ENCODE data around the gene GFER.

GRCh38 chr16:1958715-1959268 lies 25.2 kb upstream of the GFER start:
- TF ChIP-seq, protein P1, sequence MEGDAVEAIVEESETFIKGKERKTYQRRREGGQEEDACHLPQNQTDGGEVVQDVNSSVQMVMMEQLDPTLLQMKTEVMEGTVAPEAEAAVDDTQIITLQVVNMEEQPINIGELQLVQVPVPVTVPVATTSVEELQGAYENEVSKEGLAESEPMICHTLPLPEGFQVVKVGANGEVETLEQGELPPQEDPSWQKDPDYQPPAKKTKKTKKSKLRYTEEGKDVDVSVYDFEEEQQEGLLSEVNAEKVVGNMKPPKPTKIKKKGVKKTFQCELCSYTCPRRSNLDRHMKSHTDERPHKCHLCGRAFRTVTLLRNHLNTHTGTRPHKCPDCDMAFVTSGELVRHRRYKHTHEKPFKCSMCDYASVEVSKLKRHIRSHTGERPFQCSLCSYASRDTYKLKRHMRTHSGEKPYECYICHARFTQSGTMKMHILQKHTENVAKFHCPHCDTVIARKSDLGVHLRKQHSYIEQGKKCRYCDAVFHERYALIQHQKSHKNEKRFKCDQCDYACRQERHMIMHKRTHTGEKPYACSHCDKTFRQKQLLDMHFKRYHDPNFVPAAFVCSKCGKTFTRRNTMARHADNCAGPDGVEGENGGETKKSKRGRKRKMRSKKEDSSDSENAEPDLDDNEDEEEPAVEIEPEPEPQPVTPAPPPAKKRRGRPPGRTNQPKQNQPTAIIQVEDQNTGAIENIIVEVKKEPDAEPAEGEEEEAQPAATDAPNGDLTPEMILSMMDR (IDR thresholded peaks at IDR 0.05) = no peak
- TF ChIP-seq POLR2A (IDR thresholded peaks at IDR 0.05) = no peak
